Lower leg skin (tissue), 4 donors: ENCODE data around the gene SLC16A3. TPM values are rescaled to one million over a fixed set of nuclear protein-coding genes. Genes with fewer than 3 reads are reported as not detected.

Source experiments
- DNase-seq, 2 donors: peaks; one replicate each; pipeline ENCODE4 v3.0.0-alpha.2; 2019; ENCODE audit warnings: low spot score in 2 of 2
- H3K4me3 ChIP-seq: fragments of 200-600 bp; sonication (generic); 2 replicates; pipeline ENCODE4 v1.5.1; 2017; ENCODE audit warnings: mild to moderate bottlenecking, low read depth; ENCODE audit not compliant: poor library complexity, severe bottlenecking
- POLR2A ChIP-seq, 2 donors: fragments of 450-650 bp; IDR thresholded peaks; one replicate each; pipeline ENCODE4 v1.6.1; 2016 to 2017; ENCODE audit warnings: antibody characterized with exemption in 2 of 2, mild to moderate bottlenecking in 1 of 2, moderate library complexity in 1 of 2
- whole genome bisulfite sequencing, 2 donors: methylation state at CpG; one replicate each; pipeline ENCODE4 v1.1.5; 2018; 5-methylcytosine and 5-hydroxymethylcytosine counted together
- intact Hi-C: fragments of 100-400 bp; cut with DNase I; formaldehyde crosslinking; loops from one replicate; pipeline ENCODE4 v1.15.0; 2023; ENCODE audit warnings: low total_unique reads
- total RNA-seq, 4 donors: library from RNA; depleted of rRNA; stranded (reverse); fragments of >200 nt; gene quantifications; one replicate each; pipeline ENCODE4 v1.1.0, GENCODE V29; 2016
- TF ChIP-seq, protein P1 (sequence below), 3 donors: fragments of 450-650 bp; IDR thresholded peaks; one replicate each; pipeline ENCODE4 v1.5.1; 2016; ENCODE audit warnings: antibody characterized with exemption in 3 of 3, mild to moderate bottlenecking in 3 of 3, moderate library complexity in 2 of 3

The SLC16A3 gene
- total RNA-seq, 4 donors from 2014 or later: 10.0 to 18.5 (median 15.2) TPM

DNA sequence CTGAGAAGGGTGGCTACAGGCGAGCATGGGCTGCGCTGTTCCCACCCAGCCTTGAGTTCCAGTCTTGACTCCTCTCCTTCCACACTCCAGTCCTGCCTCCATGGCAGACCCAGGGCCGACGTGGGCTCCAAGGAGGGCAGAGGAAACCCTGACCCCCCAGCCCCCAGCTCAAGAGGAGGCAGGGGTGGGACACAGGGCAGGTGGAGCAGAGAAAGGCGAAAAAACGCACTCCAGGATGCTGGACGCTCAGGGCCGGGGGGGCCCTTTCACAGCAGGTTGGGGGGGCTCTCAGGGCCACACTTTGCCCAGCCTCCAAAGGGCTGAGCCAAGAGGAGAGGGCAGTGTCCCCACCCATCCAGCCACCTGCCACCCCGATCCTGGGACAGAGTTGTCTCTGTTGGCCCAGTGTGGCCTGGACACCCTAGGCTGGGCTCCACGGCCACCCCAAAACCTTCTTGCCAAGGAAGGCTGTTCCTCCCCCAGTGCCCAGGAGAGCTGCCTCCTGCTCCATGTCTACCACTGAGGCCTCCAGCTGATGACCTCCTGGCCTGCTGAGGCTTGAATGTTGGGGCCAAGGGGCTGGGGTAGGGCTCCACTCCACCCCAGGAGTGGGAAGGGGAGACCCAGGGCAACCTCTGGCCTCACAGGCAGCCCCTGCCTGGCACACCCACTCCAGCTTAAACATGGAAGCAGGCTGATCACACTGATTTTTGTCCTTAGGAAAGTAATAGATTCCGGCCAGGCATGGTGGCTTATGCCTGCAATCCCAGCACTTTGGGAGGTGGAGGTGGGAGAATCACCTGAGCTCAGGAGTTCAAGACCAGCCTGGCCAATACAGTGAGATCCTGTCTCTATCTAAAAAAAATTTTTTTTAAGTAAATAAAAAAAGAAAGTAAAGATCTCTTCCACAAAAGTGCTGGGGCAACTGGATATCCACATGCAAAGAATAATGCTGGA is 8.8 kb upstream of the SLC16A3 start:
- intact Hi-C loops: no loop called here
- no peak for DNase-seq
- WGBS, 2 donors: 87 to 91% methylated on average over 11 of the region's 11 CpGs
- TF ChIP-seq, protein P1, sequence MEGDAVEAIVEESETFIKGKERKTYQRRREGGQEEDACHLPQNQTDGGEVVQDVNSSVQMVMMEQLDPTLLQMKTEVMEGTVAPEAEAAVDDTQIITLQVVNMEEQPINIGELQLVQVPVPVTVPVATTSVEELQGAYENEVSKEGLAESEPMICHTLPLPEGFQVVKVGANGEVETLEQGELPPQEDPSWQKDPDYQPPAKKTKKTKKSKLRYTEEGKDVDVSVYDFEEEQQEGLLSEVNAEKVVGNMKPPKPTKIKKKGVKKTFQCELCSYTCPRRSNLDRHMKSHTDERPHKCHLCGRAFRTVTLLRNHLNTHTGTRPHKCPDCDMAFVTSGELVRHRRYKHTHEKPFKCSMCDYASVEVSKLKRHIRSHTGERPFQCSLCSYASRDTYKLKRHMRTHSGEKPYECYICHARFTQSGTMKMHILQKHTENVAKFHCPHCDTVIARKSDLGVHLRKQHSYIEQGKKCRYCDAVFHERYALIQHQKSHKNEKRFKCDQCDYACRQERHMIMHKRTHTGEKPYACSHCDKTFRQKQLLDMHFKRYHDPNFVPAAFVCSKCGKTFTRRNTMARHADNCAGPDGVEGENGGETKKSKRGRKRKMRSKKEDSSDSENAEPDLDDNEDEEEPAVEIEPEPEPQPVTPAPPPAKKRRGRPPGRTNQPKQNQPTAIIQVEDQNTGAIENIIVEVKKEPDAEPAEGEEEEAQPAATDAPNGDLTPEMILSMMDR (IDR thresholded peaks at IDR 0.05): no peak
- no peak for TF ChIP-seq POLR2A (IDR thresholded peaks at IDR 0.05)
- H3K4me3 ChIP-seq: no peak overlapping the region

DNA sequence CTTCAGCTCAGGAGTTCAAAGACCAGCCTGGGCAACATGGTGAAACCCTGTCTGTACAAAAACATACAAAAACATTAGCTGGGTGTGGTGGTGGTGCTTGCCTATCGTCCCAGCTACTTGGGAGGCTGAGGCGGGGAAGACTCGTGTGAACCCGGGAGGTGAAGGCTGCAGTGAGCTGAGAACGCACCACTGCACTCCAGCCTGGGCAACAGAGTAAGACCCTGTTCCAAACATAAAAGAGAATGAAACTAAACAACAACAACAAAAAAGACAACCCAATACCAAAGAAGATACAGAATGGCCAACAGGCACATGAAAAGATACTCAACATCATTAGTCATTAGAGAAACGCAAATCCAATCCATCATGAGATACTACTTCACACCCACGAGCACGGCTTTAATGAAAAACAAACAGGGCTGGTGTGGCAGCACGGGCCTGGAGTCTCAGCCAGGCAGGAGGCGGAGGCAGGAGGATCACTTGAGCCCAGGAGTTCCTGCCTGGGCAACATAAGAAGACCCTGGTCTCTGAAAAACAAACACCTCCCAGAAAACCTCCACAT is 7.4 kb upstream of the SLC16A3 start:
- no peak overlapping the region for H3K4me3 ChIP-seq
- intact Hi-C loops: no loop called here
- TF ChIP-seq POLR2A (IDR thresholded peaks at IDR 0.05): no peak
- TF ChIP-seq, protein P1 (IDR thresholded peaks at IDR 0.05): no peak
- WGBS, 2 donors: 69 to 71% methylated on average over 10 of the region's 10 CpGs
- no peak for DNase-seq

- DNase-seq: no peak
- WGBS, 2 donors: 58 to 60% methylated on average over 10 of the region's 10 CpGs
- TF ChIP-seq, protein P1 (IDR thresholded peaks at IDR 0.05): no peak
- TF ChIP-seq POLR2A (IDR thresholded peaks at IDR 0.05): no peak
- H3K4me3 ChIP-seq: no peak overlapping the region
- intact Hi-C loops: no loop called here
Measured at GRCh38 chr17:82222816-82223215, 6.0 kb upstream of the SLC16A3 start.

DNA sequence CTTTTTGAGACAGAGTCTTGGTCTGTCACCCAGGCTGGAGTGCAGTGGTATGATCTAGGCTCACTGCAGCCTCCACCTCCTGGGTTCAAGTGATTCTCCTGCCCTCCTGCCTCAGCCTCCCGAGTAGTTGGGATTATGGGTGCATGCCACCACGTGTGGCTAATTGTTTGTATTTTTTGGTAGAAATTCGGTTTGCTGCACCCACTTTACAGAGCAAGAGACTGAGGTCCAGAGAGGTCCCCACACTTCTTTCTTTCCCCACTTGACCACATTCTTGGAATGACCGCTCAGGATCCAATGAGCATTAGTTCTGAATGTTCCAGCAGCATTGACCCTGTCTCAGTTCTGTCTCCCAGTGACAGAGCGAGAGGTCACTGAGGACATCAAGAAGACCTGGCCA is 5.3 kb upstream of the SLC16A3 start:
- H3K4me3 ChIP-seq: no peak overlapping the region
- intact Hi-C loops: no loop called here
- TF ChIP-seq, protein P1 (IDR thresholded peaks at IDR 0.05): no peak
- no peak for TF ChIP-seq POLR2A (IDR thresholded peaks at IDR 0.05)
- WGBS, 2 donors: 74 to 81% methylated on average over 5 of the region's 5 CpGs
- no peak for DNase-seq

- intact Hi-C loops: no loop called here
- 60 to 72% methylated on average over 8 of the region's 8 CpGs for WGBS, 2 donors
- H3K4me3 ChIP-seq: no peak overlapping the region
- TF ChIP-seq POLR2A (IDR thresholded peaks at IDR 0.05): no peak
- TF ChIP-seq, protein P1 (IDR thresholded peaks at IDR 0.05): no peak
- DNase-seq: no peak
Measured at GRCh38 chr17:82224666-82225065, 4.2 kb upstream of the SLC16A3 start.
